Stimulated activated CD4-positive, alpha-beta T cell treated with anti-CD3 and anti-CD28 coated beads, TNF-alpha, amount 100 ng/mL, for 4 hours (primary cell): ENCODE measurements around the gene ERV3-1.
"Not testable (repeated sequence)": the region's sequence is repeated elsewhere in the genome, so short reads cannot be mapped to it uniquely, and the experiment has no call there.

Experiments
- DNase-seq, 3 experiments: peaks; one replicate each; pipeline ENCODE4 v3.0.0-alpha.2; 2020; ENCODE audit warnings: low read depth in 3 of 3

Gene ERV3-1

DNA sequence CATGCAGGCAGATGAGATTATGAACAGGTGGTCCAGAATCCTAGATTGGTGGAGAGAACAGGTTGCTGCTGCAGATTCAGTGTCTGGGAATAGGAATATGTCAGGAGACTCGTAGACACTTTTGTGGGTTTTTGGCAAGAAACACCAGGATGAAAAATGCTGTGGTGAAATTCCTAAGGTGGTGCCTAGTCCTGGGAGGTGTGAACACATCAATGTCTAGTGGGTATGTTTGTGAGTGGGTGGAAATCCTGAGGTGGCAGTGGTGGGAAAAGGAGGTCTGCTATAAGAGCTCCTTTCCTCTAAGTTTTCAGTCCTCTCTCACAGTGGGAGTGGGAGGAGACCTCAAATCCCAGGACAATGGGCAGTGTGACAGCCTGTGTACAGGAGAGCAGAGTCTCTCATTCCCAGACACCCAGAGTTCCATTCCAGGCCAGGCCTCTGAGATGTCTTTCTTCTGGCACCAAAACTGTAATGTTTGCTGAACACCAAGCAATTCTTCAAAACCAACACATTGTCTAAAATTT is 5.1 kb downstream of the ERV3-1 start:
- DNase-seq, result no peak

DNA sequence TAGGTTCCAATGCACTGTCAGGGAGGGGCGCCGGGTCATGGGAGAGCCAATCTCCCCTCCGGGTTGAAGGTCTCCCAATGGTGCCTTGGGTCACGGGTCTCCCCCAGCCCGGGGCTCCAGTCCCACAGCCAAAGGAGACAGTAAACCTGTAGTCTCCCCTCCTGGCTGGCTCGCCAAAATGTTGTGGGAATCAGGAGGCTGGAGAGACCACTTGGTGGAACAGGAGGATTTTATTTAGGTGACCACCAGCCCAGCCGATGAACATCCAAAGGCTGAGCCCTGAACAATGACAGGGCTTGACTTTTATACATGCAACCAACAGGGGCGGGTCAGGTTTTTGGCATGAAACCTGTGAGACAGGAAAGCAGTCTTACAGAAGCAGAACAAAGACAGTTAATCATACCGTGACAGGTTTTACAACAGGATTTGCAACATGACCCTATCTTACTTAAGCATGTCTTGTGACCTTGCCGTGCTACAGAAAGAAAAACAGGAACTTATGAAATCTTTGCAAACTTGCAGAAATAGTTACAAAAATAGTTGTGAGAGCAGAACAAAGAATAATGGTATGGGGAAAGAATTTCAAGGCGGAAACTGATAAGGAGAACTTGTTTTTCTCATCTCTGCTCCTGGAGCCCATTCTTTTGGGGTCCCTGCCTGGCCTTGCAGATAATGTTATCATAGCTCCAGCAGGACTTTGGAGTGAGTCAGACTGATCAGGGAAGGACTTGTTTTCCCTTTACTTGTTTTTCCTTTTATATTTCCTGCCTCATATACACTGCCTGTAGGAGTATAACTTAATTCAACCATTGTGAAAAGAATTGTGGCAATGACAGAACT is 7.1 kb downstream of the ERV3-1 start:
- no peak for DNase-seq

DNA sequence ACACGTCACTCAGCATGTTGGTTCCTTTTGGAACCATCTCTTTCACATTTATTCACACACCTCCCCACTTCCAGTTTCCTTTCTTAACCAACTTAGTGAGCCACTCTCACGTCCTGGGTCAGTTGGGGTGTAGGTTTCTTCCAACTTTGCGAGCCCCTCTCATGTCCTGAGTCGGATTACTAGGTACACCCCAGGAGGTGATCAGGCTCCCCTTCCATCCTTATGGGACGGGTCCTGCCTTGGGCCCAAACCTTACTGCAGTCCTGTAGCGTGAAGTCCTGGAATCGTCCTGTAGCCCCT is 7.7 kb downstream of the ERV3-1 start:
- DNase-seq, result no peak

DNA sequence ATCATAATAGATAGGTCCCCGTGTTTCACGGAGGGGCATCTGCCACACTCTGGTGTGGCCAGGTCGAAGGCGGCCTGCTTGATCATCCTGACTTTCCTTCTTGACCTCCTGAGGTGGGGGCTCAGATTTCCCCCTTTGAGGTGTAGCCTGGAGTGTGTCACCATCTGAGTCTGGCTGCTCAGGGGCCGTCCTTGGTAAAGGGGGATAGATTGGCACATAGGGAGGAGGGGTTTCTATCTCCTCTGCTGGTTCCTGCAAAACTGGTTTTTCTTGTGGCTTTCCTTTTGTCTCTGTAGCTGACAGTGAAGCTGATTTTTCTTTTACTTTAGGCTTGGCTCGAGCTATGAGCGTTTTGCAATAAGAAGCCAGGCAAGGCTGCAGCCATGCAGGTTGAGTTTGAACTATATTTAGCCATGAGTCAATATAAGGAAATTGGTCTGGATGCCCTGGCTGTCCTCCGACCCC is 8.5 kb downstream of the ERV3-1 start:
- DNase-seq, result no peak

DNA sequence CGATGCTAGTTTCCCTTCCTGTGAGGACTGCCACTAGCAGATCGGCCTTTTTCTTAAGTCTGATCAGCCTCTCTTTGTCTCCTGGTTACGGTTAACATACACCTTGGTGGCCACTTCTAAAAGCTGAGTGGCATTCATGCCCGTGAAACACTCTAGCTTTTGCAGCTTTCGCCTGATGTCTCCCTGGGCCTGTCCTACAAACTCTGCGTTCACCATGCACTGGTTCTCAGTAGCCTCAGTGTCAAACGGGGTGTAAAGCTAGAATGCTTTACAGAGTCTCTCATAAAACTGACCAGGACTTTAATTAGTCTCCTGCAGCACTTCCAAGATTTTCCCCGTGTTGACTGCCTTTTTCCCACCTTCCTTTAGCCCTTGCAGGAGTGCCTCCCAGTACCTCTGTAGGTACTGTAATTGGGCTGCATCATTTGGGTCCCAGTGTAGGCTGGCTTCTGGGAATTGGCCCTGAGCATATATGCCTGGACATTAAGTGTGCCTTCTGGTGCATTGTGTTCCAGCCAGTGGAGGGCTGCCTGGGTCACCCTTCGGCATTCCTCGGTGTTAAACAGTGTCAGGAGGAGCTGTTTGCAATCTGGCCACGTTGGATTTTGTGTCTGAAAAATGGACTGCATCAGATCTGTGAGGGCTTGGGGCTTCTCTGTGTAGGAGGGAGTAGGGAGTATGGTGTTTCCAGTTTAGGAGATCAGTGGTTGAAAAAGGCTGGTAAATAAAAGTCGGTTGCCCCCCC is 9.2 kb downstream of the ERV3-1 start:
- DNase-seq, result no peak

DNA sequence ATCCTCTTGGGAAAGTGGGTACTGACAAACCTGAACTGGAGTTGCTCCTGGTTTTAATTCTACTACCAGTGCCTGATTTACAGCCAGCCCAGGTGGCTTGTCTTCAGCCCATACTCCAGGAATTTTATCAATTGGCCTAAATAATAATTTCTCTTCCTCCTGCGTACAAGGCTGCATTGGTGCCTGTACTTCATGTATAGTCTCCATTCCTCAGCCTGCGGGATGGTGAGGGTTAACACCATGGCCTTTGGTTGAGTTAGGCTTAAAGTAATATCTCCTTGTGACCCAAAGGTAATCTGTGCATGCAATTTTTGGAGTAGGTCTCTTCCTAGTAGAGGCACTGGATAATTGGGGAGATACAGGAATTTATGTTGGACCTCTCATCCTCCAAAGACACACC is 10.2 kb downstream of the ERV3-1 start:
- DNase-seq, result no peak

DNA sequence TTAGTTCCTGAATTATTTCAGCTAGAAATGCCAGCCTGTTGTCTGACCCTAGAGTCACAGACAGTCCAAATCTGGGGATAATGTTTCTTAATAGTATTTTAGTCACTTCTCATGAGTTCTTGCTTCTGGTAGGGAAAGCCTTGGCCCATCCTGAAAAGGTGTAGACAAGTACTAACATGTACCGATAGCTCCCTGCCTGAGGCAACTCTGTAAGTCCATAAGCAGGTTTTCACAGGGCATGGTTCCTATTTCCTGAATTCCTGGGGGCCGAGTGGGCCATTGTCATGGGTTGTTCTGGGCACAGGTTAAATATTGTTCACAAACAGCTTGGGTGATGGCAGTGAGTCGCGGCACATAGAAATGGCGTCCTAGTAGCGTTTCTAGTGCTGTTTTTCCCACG is 12.6 kb downstream of the ERV3-1 start:
- no peak for DNase-seq

DNA sequence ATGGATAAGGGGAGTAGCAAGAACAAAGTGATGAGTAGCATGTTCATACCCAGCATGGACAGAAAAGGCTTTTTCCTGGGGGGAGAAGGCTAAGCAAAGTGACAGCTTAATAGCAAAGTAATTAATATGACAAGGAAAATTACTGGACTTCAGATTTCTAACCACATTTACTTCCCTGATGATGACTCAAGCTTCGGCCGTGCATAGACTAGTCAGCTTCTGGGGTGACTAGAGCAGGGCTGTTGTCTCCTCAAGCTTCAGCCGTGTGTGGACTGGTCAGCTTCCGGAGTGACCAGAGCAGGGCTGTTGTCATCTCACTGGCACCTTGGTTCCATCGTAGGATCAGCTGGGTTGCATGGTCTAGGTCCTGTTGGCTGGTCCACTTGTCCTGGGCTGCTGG is 13.5 kb downstream of the ERV3-1 start:
- DNase-seq, result no peak

DNA sequence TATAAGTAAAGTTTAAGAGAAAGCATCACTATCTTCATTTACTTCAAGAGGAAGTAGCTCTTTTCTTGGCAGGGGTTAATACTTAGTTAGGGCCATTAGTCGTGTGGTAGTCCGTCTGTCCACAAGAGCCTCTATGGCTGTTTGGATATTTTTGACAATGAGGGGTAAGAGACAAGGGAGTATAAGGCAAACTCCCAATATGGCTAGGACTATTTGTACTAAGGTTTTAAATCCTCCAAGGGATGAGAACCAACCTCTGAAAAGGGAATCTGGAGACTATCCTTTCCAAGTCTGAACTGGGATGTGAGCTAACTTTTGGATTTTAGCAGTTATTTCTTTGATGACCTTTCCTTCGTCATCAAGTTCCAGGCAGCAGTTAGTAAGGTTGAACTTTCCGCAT is 15.6 kb downstream of the ERV3-1 start, which contains the start of gene ZNF117:
TSS of gene ZNF117 (minus strand) at position 101 of the 400 bp plus-strand sequence.
- no peak for DNase-seq

DNA sequence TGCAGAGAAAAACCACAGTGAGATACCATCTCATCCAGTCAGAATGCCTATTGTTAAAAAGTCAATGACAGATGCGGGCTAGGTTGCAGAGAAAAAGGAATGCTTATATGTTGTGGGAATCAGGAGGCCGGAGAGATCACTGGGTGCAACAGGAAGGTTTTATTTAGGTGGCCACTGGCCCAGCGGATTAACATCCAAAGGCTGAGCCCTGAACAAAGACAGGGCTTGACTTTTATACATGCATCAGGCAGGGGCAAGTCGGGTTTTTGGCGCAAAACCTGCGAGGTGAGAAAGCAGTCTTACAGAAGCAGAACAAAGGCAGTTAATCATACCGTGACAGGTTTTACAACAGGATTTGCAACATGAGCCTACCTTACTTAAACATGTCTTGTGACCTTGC is 16.3 kb downstream of the ERV3-1 start:
- DNase-seq, result no peak

DNA sequence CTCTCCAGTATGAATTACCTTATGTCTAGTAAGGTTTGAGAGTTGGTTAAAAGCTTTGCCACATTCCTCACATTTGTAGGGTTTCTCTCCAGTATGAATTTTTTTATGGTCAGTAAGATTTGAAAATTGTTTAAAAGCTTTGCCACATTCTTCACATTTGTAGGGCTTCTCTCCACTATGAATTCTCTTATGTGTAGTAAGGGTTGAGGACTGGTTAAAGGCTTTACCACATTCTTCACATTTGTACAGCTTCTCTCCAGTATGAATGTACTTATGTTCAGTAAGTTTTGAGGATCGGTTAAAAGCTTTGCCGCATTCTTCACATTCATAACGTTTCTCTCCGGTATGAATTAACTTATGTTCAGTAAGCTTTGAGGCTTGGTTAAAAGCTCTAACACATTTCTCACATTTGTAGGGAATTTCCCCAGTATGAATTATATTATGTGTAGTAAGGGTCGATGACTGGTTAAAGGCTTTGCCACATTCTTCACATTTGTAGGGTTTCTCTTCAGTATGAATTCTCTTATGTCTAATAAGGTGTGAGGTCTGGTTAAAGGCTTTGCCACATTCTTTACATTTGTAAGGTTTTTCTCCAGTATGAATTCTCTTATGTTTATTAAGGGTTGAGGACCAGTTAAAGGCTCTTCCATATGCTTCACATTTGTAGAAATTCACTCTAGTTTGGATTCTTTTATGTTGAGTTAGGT is 27.8 kb downstream of the ERV3-1 start:
- DNase-seq, result no peak

DNA sequence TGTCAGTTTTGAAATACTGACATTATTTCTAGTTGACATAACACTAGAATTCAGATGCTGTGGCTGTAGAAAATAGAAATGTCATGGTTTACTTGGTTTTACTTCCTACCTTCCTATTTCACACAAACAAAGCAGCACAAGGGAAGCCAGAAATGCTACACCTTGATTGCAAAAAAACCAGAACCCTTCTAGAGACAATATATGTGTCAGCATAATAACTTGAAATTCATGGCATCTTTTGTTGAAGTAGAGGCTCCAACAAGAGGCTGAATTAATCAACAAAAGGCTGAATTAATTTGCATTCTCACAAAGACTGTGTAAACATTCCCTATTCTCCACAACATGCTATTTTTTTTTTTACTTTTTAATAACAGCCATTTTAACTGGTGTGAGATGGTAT is 40.9 kb downstream of the ERV3-1 start:
- DNase-seq, result no peak

DNA sequence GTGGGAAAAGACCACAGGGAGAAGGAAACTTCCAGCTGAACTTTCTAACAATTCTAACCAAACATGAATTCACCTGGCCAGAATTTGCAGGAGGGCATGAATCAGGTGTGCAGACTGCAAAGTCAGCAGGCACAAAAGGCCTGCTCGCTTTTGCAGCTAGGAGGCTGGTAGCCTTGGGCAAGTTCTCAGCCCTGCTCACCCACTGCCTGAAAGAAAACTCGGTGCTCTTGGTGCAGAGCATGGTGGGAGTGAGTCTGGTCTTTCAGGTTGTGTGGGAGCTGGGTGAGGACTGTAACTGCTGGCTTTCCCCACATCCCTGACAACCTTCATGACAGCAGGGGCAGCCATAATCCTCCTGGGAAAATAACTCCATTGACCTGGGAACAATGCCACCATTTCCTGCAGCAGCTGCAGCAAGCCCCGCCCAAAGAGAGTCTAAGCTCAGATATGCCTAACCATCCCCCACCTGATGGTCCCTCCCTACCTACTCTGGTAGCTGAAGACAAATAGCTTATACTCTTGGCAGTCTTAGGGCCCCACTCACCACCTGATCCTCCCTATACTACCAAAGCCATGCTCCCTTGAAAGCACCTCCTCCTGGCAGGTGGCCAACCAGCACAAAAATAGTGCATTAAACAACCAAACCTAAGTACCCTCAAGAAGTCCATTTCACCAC is 47.3 kb downstream of the ERV3-1 start:
- DNase-seq, result no peak

DNA sequence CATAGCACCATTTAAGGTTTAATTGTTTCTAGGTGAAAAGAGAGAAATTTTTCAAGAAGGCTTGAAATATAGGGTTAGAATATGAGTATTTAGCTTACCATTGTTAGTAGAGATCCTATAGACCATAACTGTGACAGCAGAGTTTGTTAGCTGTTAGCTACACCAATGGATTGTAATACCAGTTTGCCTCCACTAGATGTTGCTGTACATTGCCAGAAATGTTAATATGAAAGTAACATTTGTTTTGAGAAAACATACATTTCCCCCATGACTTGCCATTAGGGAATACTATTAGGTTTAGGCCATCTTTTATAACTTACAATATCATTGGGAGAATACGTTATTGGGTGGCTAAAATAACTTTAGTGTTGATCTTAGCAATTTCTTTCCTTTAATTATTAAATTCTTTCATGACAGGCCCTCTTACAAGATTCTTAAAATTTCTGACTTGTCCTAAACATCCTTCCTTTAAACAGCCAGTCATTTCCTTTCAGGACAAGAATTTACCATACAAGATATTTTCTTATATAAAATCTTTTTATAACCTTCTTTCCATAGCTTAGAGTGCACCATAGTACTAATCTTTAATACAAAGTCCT is 55.1 kb downstream of the ERV3-1 start:
- DNase-seq, result no peak

DNA sequence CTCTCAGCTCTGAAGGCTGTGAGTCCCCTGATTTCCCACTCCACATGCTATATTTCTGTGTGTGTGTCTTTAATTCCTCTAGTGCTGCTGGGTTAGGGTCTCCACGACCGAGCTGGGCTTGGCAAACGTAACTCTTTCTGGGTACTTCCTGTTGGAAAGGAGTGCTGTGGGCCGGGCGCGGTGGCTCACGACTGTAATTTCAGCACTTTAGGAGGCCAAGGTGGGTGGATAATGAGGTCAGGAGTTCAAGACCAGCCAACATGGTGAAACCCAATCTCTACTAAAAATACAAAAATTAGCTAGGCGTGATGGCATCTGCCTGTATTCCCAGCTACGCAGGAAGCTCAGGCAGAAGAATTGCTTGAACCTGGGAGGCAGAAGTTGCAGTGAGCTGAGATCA is 55.8 kb downstream of the ERV3-1 start:
- DNase-seq, result not testable (repeated sequence)

DNA sequence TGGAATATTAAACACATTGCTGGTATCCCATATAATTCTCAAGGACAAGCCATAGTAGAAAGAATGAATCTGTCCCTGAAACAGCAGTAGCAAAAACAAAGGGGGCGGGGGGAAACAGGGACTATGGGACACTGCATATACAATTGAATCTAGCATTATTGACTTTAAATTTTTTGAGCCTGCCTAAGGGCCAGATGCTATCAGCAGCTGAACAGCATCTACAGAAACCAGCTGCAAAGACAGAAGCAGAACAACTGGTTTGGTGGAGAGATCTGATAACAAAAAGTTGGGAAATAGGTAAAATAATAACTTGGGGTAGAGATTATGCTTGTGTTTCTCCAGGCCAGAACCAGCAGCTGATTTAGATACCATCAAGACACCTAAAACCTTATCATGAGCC is 57.7 kb downstream of the ERV3-1 start:
- DNase-seq, result not testable (repeated sequence)

DNA sequence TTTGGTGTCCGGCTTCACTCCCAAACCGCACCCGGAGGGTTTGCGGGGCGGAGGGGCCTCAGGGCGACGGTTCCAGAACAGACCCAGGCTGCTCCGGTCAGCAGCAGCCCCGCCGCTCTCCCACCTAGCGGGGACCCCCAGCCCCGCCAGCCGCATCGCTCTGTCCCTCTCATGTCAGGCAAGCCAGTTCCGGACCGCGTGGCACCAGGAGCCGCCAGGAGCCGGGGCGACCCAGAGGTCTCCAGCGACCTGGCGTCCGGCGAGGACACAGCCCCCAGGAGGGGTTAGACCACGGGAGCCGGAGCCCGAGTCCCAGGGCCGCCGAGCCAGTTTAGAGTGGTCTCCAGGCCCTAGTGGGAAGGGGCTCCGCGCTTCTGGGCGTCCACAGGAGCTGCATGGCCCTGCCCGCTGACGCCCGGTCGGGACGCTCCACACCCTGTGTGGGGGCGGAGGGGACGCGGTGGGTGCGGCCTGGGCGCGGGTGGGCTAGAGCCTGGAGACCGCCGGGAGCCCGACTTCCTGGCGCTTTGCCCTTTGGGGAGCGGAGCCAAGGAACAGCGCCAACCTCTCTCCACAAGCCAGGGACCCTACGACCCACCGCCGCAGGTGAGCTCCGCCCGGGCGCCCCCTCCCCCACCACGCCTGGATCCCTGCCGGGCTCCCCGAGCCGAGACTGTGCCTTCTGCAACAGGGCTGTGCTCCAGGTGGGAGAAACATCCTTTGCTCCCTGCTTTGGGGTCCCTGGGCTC is 59.1 kb downstream of the ERV3-1 start:
- no peak for DNase-seq

DNA sequence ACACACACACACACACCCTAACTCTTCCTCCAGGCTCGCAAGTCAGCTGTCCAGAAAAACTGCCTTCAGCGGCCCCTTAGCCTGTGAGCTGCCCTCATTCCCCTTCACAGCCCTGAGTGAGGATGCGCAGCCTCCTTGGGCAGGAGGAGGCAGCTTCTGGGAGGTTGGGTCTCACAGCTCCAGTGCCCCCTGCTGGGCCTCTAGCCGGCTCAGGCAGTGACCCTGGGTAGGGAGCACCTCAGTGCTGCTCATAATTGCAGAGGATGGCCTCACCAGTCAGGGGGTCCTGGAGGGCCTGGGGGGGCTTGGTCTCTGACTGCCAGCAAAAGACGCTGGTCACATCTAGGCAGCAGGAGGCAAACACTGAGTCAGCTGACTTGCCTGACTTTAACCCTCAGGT is 59.7 kb downstream of the ERV3-1 start:
- no peak for DNase-seq

DNA sequence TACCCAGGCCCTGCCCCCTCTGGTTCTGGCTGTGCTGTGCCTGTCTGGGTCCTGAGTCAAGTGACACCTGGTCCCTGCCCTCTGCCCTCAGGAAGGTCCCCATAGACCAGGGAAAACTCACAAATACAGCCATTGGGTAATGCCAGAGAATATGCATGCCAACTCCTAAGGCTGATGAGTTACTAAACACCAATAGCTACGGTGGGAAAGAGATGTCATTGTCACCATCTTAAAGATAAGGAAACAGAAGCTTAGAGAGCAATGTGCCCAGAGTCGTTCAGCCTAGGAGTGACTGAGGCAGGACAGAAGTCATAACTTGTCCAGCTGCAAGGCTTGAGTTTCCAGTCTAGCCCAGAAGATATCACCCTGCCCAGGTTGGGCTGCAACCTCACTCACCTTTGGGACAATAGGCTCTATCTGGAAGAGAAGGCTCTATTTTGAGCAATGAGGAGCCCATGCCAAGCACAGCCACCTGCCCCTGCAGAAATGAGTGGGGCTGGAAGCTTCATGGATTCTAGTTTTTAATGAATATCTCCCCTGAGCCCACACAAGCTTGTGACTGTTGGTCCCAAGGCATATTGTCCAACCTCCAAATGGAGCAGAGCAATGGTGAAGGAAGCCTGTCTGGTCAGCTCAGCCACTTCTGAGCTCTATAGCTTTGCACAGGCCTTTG is 60.8 kb downstream of the ERV3-1 start:
- no peak for DNase-seq
